GM12878 (cell line): ENCODE data around the gene MGLL. TPM values are rescaled to one million over a fixed set of nuclear protein-coding genes. Genes with fewer than 3 reads are reported as not detected.

Experiments used
- BCL11A ChIP-seq: IDR thresholded peaks from 2 replicates; pipeline ENCODE4 v1.6.1; 2011; ENCODE audit warnings: low read depth, low read length
- CEBPB ChIP-seq, 2 experiments: fragments of 150-350 bp in 1 of 2; IDR thresholded peaks; 2 replicates each; pipeline ENCODE4 v1.6.1; 2012 to 2014; ENCODE audit warnings: low read depth in 2 of 2, low read length in 2 of 2, borderline replicate concordance in 1 of 2, inconsistent platforms in 1 of 2
- FOXK2 ChIP-seq: fragments of 450-650 bp; IDR thresholded peaks from 2 replicates; pipeline ENCODE4 v1.6.1; 2017; ENCODE audit warnings: mild to moderate bottlenecking, moderate library complexity
- FOXM1 ChIP-seq: IDR thresholded peaks from 2 replicates; pipeline ENCODE4 v1.6.1; 2012; ENCODE audit warnings: low read depth, mild to moderate bottlenecking, inconsistent platforms, low read length, moderate library complexity
- HCFC1 ChIP-seq: fragments of 150-350 bp; IDR thresholded peaks from 2 replicates; pipeline ENCODE4 v1.6.1; 2014; ENCODE audit warnings: low read length
- MTA3 ChIP-seq: IDR thresholded peaks from 2 replicates; pipeline ENCODE4 v1.6.1; 2012; ENCODE audit warnings: low read length, inconsistent platforms, borderline replicate concordance
- NBN ChIP-seq: fragments of 450-650 bp; IDR thresholded peaks from 2 replicates; pipeline ENCODE4 v1.6.1; 2016
- PAX5 ChIP-seq: IDR thresholded peaks from 2 replicates; pipeline ENCODE4 v1.6.1; 2011; ENCODE audit warnings: low read depth, low read length, borderline replicate concordance
- POLR2AphosphoS5 ChIP-seq: IDR thresholded peaks from 2 replicates; pipeline ENCODE4 v1.6.1; 2011; ENCODE audit warnings: mild to moderate bottlenecking, low read length, inconsistent platforms
- PRDM15 ChIP-seq: fragments of 450-650 bp; formaldehyde crosslinking; IDR thresholded peaks from 2 replicates; pipeline ENCODE4 v1.4.0; 2020; ENCODE audit warnings: mild to moderate bottlenecking, moderate library complexity
- SREBF1 ChIP-seq: IDR thresholded peaks from 2 replicates; pipeline ENCODE4 v1.6.1; 2012; ENCODE audit warnings: mild to moderate bottlenecking, low read length
- SUZ12 ChIP-seq: fragments of 200-600 bp; sonication (generic); IDR thresholded peaks from one replicate; pipeline ENCODE4 v1.6.1; 2018; ENCODE audit warnings: antibody characterized with exemption, mild to moderate bottlenecking; ENCODE audit not compliant: unreplicated experiment
- ZNF687 ChIP-seq: fragments of 450-650 bp; IDR thresholded peaks from 2 replicates; pipeline ENCODE4 v1.6.1; 2017; ENCODE audit warnings: mild to moderate bottlenecking, moderate library complexity
- polyA plus RNA-seq, 11 experiments: library from polyadenylated mRNA; depleted of rRNA in 4 of 11; unstranded in 6 of 11; stranded (reverse) in 5 of 11; fragments of >200 nt; fragmentation: Nextera tagmentation in 4 of 11; fragmentation: Illumina TruSeq in 1 of 11; extraction: Ambion mirVana in 4 of 11; extraction: Trizol in 1 of 11; gene quantifications; 1 replicate in 1 of 11; 2 replicates in 10 of 11; pipeline versions ENCODE4 v1.2.1 to v1.2.3, GENCODE V29; 2011 to 2016; ENCODE audit warnings: inconsistent platforms in 2 of 11, missing spikeins in 2 of 11, low read depth in 1 of 11
- total RNA-seq, 4 experiments: library from RNA; depleted of rRNA in 3 of 4; stranded (reverse); fragments of >200 nt in 3 of 4; fragmentation: Illumina TruSeq in 1 of 4; extraction: Trizol in 1 of 4; gene quantifications; 2 replicates each; pipeline versions ENCODE4 v1.2.1 to v1.2.3, GENCODE V29; 2013 to 2021
- TF ChIP-seq, protein P1 (sequence below): fragments of 450-650 bp; IDR thresholded peaks from 2 replicates; pipeline ENCODE4 v1.6.1; 2018; ENCODE audit warnings: mild to moderate bottlenecking, low read depth, moderate library complexity; ENCODE audit not compliant: partially characterized antibody
- TF ChIP-seq, protein P2 (sequence below): fragments of 450-650 bp; IDR thresholded peaks from 2 replicates; pipeline ENCODE4 v1.6.1; 2017; ENCODE audit warnings: antibody characterized with exemption, mild to moderate bottlenecking, moderate library complexity

The MGLL gene
- total and polyA plus RNA-seq, 10 of the 15 experiments (the other 5 are each of a cell fraction or from before 2014, with no cell fraction given), result 44.9 to 177 (median 72.9) TPM

GRCh38 chr3:127673191-127674100 is 148.9 kb downstream of the MGLL start (continued):
- TF ChIP-seq ZNF687, result 0 out of 2 replicates have a peak, but pooled peaks have one; percentile 8
- no peak for TF ChIP-seq CEBPB (IDR thresholded peaks at IDR 0.05; ENCODE audit: borderline replicate concordance in 1 of 2, low read depth in 2 of 2, low read length in 2 of 2)
- no peak for TF ChIP-seq BCL11A
- TF ChIP-seq PAX5, result no peak
- TF ChIP-seq FOXM1, result no peak
- no peak for TF ChIP-seq SUZ12
- no peak for TF ChIP-seq PRDM15 (CRISPR knock-in tag)
- TF ChIP-seq NBN, result no peak
- TF ChIP-seq MTA3, result no peak
- TF ChIP-seq FOXK2, result no peak
- TF ChIP-seq, protein P1, sequence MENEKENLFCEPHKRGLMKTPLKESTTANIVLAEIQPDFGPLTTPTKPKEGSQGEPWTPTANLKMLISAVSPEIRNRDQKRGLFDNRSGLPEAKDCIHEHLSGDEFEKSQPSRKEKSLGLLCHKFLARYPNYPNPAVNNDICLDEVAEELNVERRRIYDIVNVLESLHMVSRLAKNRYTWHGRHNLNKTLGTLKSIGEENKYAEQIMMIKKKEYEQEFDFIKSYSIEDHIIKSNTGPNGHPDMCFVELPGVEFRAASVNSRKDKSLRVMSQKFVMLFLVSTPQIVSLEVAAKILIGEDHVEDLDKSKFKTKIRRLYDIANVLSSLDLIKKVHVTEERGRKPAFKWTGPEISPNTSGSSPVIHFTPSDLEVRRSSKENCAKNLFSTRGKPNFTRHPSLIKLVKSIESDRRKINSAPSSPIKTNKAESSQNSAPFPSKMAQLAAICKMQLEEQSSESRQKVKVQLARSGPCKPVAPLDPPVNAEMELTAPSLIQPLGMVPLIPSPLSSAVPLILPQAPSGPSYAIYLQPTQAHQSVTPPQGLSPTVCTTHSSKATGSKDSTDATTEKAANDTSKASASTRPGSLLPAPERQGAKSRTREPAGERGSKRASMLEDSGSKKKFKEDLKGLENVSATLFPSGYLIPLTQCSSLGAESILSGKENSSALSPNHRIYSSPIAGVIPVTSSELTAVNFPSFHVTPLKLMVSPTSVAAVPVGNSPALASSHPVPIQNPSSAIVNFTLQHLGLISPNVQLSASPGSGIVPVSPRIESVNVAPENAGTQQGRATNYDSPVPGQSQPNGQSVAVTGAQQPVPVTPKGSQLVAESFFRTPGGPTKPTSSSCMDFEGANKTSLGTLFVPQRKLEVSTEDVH, result no peak
- TF ChIP-seq, protein P2, sequence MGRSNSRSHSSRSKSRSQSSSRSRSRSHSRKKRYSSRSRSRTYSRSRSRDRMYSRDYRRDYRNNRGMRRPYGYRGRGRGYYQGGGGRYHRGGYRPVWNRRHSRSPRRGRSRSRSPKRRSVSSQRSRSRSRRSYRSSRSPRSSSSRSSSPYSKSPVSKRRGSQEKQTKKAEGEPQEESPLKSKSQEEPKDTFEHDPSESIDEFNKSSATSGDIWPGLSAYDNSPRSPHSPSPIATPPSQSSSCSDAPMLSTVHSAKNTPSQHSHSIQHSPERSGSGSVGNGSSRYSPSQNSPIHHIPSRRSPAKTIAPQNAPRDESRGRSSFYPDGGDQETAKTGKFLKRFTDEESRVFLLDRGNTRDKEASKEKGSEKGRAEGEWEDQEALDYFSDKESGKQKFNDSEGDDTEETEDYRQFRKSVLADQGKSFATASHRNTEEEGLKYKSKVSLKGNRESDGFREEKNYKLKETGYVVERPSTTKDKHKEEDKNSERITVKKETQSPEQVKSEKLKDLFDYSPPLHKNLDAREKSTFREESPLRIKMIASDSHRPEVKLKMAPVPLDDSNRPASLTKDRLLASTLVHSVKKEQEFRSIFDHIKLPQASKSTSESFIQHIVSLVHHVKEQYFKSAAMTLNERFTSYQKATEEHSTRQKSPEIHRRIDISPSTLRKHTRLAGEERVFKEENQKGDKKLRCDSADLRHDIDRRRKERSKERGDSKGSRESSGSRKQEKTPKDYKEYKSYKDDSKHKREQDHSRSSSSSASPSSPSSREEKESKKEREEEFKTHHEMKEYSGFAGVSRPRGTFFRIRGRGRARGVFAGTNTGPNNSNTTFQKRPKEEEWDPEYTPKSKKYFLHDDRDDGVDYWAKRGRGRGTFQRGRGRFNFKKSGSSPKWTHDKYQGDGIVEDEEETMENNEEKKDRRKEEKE, result no peak
- no peak for TF ChIP-seq HCFC1
- TF ChIP-seq SREBF1, result no peak
- no peak for TF ChIP-seq POLR2AphosphoS5
